Measurements from ENCODE around the gene AVPR2. TPM values are rescaled to one million over a fixed set of nuclear protein-coding genes. Genes with fewer than 3 reads are reported as not detected.

The AVPR2 gene
- total and polyA plus RNA-seq, 10 of the 15 experiments (the other 5 are each of a cell fraction or from before 2014, with no cell fraction given): 0.12 to 0.37 TPM; not detected in 8

DNA sequence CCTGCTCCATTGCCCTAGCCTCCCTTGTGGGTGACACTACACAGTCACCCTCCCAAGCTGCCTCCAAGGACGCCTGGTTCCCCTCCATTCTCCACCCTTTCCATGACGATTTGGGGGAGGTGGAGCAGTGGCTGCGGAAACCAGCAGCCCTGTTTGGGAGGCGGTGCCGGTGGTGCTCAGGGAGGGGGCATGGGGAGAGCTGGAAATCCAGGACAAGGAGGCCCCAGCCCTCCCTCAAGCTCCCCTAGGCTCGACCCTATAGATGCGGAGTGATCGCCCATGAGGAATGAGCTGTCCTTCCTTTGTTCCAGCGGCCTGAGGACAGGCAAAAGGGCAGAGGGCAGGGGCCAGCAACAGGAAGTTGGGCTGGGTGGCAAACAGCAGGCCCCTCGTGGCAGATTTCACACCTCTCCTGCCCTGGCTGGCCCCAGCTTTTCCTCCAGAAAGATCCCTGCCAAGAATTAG is 43.6 kb downstream of the AVPR2 start (continued):
- TF ChIP-seq ZNF274 (IDR thresholded peaks at IDR 0.05; ENCODE audit: insufficient read depth, insufficient read length): no peak
- no peak for TF ChIP-seq BACH1 (IDR thresholded peaks at IDR 0.05; ENCODE audit: borderline replicate concordance)
- no peak for TF ChIP-seq PAX8 (IDR thresholded peaks at IDR 0.05)
- TF ChIP-seq, protein P1, sequence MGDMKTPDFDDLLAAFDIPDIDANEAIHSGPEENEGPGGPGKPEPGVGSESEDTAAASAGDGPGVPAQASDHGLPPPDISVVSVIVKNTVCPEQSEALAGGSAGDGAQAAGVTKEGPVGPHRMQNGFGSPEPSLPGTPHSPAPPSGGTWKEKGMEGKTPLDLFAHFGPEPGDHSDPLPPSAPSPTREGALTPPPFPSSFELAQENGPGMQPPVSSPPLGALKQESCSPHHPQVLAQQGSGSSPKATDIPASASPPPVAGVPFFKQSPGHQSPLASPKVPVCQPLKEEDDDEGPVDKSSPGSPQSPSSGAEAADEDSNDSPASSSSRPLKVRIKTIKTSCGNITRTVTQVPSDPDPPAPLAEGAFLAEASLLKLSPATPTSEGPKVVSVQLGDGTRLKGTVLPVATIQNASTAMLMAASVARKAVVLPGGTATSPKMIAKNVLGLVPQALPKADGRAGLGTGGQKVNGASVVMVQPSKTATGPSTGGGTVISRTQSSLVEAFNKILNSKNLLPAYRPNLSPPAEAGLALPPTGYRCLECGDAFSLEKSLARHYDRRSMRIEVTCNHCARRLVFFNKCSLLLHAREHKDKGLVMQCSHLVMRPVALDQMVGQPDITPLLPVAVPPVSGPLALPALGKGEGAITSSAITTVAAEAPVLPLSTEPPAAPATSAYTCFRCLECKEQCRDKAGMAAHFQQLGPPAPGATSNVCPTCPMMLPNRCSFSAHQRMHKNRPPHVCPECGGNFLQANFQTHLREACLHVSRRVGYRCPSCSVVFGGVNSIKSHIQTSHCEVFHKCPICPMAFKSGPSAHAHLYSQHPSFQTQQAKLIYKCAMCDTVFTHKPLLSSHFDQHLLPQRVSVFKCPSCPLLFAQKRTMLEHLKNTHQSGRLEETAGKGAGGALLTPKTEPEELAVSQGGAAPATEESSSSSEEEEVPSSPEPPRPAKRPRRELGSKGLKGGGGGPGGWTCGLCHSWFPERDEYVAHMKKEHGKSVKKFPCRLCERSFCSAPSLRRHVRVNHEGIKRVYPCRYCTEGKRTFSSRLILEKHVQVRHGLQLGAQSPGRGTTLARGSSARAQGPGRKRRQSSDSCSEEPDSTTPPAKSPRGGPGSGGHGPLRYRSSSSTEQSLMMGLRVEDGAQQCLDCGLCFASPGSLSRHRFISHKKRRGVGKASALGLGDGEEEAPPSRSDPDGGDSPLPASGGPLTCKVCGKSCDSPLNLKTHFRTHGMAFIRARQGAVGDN (IDR thresholded peaks at IDR 0.05): no peak
- no peak for TF ChIP-seq MEF2A (IDR thresholded peaks at IDR 0.05; ENCODE audit: insufficient read depth, low read depth, low read length)
- TF ChIP-seq, protein P2, sequence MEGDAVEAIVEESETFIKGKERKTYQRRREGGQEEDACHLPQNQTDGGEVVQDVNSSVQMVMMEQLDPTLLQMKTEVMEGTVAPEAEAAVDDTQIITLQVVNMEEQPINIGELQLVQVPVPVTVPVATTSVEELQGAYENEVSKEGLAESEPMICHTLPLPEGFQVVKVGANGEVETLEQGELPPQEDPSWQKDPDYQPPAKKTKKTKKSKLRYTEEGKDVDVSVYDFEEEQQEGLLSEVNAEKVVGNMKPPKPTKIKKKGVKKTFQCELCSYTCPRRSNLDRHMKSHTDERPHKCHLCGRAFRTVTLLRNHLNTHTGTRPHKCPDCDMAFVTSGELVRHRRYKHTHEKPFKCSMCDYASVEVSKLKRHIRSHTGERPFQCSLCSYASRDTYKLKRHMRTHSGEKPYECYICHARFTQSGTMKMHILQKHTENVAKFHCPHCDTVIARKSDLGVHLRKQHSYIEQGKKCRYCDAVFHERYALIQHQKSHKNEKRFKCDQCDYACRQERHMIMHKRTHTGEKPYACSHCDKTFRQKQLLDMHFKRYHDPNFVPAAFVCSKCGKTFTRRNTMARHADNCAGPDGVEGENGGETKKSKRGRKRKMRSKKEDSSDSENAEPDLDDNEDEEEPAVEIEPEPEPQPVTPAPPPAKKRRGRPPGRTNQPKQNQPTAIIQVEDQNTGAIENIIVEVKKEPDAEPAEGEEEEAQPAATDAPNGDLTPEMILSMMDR (IDR thresholded peaks at IDR 0.05 in 2 of 3, conservative IDR thresholded peaks at IDR 0.05 in 1 of 3; ENCODE audit: control insufficient read depth in 2 of 3, extremely low read depth in 1 of 3, insufficient read depth in 1 of 3, low read depth in 3 of 3, low read length in 3 of 3): no peak
- no peak for TF ChIP-seq SREBF2 (IDR thresholded peaks at IDR 0.05; ENCODE audit: low read length)
